WI38 (cell line): ENCODE results near the gene CHRM4.

Experiments used
- H3K4me3 ChIP-seq: 2 replicates; pipeline ENCODE4 v1.5.1; 2011; ENCODE audit warnings: low read depth, mild to moderate bottlenecking, control low read depth, low read length
- CTCF ChIP-seq: IDR thresholded peaks from 2 replicates; pipeline ENCODE4 v1.5.1; 2012; ENCODE audit warnings: low read depth, mild to moderate bottlenecking, control low read depth, low read length

Gene CHRM4

GRCh38 chr11:46369458-46370152 lies 22.0 kb downstream of the CHRM4 start:
- H3K4me3 ChIP-seq: no peak overlapping the region
- peak; percentile 98 for TF ChIP-seq CTCF

- H3K4me3 ChIP-seq: no peak overlapping the region
- TF ChIP-seq CTCF: no peak
Measured at GRCh38 chr11:46367916-46368267, 23.7 kb downstream of the CHRM4 start.

- TF ChIP-seq CTCF: peak; percentile 56
- H3K4me3 ChIP-seq: no peak overlapping the region
Measured at GRCh38 chr11:46367244-46367915, 24.2 kb downstream of the CHRM4 start.

GRCh38 chr11:46366661-46367161 lies 24.9 kb downstream of the CHRM4 start:
- TF ChIP-seq CTCF: no peak
- H3K4me3 ChIP-seq: no peak overlapping the region

GRCh38 chr11:46366260-46366659 lies 25.3 kb downstream of the CHRM4 start:
- no peak overlapping the region for H3K4me3 ChIP-seq
- TF ChIP-seq CTCF: no peak

- H3K4me3 ChIP-seq: no peak overlapping the region
- TF ChIP-seq CTCF: no peak
Measured at GRCh38 chr11:46364791-46365190, 26.8 kb downstream of the CHRM4 start.

- TF ChIP-seq CTCF: no peak
- H3K4me3 ChIP-seq: no peak overlapping the region
Measured at GRCh38 chr11:46364056-46364455, 27.5 kb downstream of the CHRM4 start.
